Astrocyte (in vitro differentiated cells and primary cell): ENCODE data around the gene NPTXR. TPM values are rescaled to one million over a fixed set of nuclear protein-coding genes. Genes with fewer than 3 reads are reported as not detected.

ENCODE experiments used
- DNase-seq: peaks from one replicate; pipeline ENCODE4 v3.0.0-alpha.2; 2010; ENCODE audit warnings: low read depth
- FAIRE-seq: peaks from 2 replicates; lab custom pipeline; 2011; peaks lifted over from hg19 to GRCh38; lab: Jason Lieb, UNC
- H2AFZ ChIP-seq: 2 replicates; pipeline ENCODE4 v1.6.0; 2012; ENCODE audit warnings: low read depth, low read length, inconsistent platforms
- H3K27ac ChIP-seq: 2 replicates; pipeline ENCODE4 v1.5.1; 2011; ENCODE audit warnings: low read depth, low read length, inconsistent platforms
- H3K27me3 ChIP-seq: 2 replicates; pipeline ENCODE4 v1.6.0; 2011; ENCODE audit warnings: low read length, inconsistent platforms; ENCODE audit not compliant: insufficient read depth
- H3K36me3 ChIP-seq: 2 replicates; pipeline ENCODE4 v1.5.1; 2011; ENCODE audit warnings: low read length, inconsistent platforms; ENCODE audit not compliant: insufficient read depth
- H3K4me1 ChIP-seq: 2 replicates; pipeline ENCODE4 v1.5.1; 2011; ENCODE audit warnings: low read length, inconsistent platforms; ENCODE audit not compliant: insufficient read depth
- H3K4me2 ChIP-seq: 2 replicates; pipeline ENCODE4 v1.6.0; 2012; ENCODE audit warnings: low read length, inconsistent platforms
- H3K4me3 ChIP-seq: 2 replicates; pipeline ENCODE4 v1.5.1; 2011; ENCODE audit warnings: low read depth, mild to moderate bottlenecking, low read length, inconsistent platforms; ENCODE audit not compliant: insufficient read depth
- H3K79me2 ChIP-seq: 2 replicates; pipeline ENCODE4 v1.6.0; 2012; ENCODE audit warnings: mild to moderate bottlenecking, low read length, inconsistent platforms; ENCODE audit not compliant: insufficient read depth
- H3K9ac ChIP-seq: 2 replicates; pipeline ENCODE4 v1.6.0; 2012; ENCODE audit warnings: mild to moderate bottlenecking, low read length, inconsistent platforms
- H3K9me3 ChIP-seq: 2 replicates; pipeline ENCODE4 v1.5.1; 2012; ENCODE audit warnings: low read depth, mild to moderate bottlenecking, low read length, inconsistent platforms; ENCODE audit not compliant: insufficient read depth
- H4K20me1 ChIP-seq: 2 replicates; pipeline ENCODE4 v1.6.0; 2012; ENCODE audit warnings: low read length, inconsistent platforms; ENCODE audit not compliant: insufficient read depth
- H3K27ac Mint-ChIP-seq: one replicate; pipeline ENCODE4 v1.8.0; 2021; ENCODE audit warnings: mild to moderate bottlenecking, mixed read lengths; ENCODE audit not compliant: unreplicated experiment
- H3K27me3 Mint-ChIP-seq: one replicate; pipeline ENCODE4 v1.8.0; 2021; ENCODE audit warnings: low read depth, mixed read lengths; ENCODE audit not compliant: unreplicated experiment
- H3K36me3 Mint-ChIP-seq: one replicate; pipeline ENCODE4 v1.8.0; 2021; ENCODE audit warnings: low read depth, mixed read lengths; ENCODE audit not compliant: unreplicated experiment
- H3K4me1 Mint-ChIP-seq: one replicate; pipeline ENCODE4 v1.8.0; 2021; ENCODE audit warnings: low read depth, mixed read lengths; ENCODE audit not compliant: unreplicated experiment
- H3K4me3 Mint-ChIP-seq: one replicate; pipeline ENCODE4 v1.8.0; 2021; ENCODE audit warnings: mild to moderate bottlenecking, moderate library complexity, mixed read lengths; ENCODE audit not compliant: unreplicated experiment
- H3K9me3 Mint-ChIP-seq: one replicate; pipeline ENCODE4 v1.8.0; 2021; ENCODE audit warnings: mild to moderate bottlenecking, mixed read lengths; ENCODE audit not compliant: unreplicated experiment
- CTCF ChIP-seq: IDR thresholded peaks from 2 replicates; pipeline ENCODE4 v1.5.1; 2011; ENCODE audit warnings: low read depth, mild to moderate bottlenecking, inconsistent platforms, low read length, moderate library complexity; ENCODE audit not compliant: insufficient read depth
- EZH2 ChIP-seq: IDR thresholded peaks from 2 replicates; pipeline ENCODE4 v1.6.1; 2012; ENCODE audit warnings: mild to moderate bottlenecking, low read length, inconsistent platforms; ENCODE audit not compliant: insufficient read depth
- total RNA-seq: library from RNA; stranded (reverse); gene quantifications from 2 replicates; pipeline ENCODE4 v1.2.1, GENCODE V29; 2021

NPTXR gene
- total RNA-seq, 1 donor from 2014 or later = 5.4 TPM

GRCh38 chr22:38844315-38845003, 631 bp upstream of the NPTXR start:
- no peak for DNase-seq
- Histone ChIP-seq H3K27ac (no peak overlapping the region), H3K36me3 (no peaks in the 10 kb centered on the region), H3K79me2 (no peaks in the 10 kb centered on the region), H2AFZ (peak overlapping the region; percentile 45), H3K9ac (no peak overlapping the region), H3K27me3 (peaks cover 13% of the 10 kb centered on the region), H3K9me3 (no peaks in the 10 kb centered on the region), H3K4me2 (peak overlapping the region; percentile 82), H4K20me1 (peaks cover 16% of the 10 kb centered on the region), H3K4me3 (no peak overlapping the region), H3K4me1 (peaks cover 7% of the 10 kb centered on the region)
- peaks cover 1% of the 10 kb centered on the region for H3K4me1 Mint-ChIP-seq
- peak overlapping the region; percentile 60 for H3K4me3 Mint-ChIP-seq
- H3K36me3 Mint-ChIP-seq = peaks cover 2% of the 10 kb centered on the region
- H3K9me3 Mint-ChIP-seq = no peaks in the 10 kb centered on the region
- FAIRE-seq = no peak
- peaks cover 63% of the 10 kb centered on the region for H3K27me3 Mint-ChIP-seq
- peak; percentile 69 for TF ChIP-seq EZH2
- no peak for TF ChIP-seq CTCF
- H3K27ac Mint-ChIP-seq = no peak overlapping the region

GRCh38 chr22:38843201-38843656, 599 bp downstream of the NPTXR start:
- Histone ChIP-seq H3K9ac (no peak overlapping the region), H3K4me1 (peaks cover 7% of the 10 kb centered on the region), H4K20me1 (peaks cover 16% of the 10 kb centered on the region), H3K4me2 (peak overlapping the region; percentile 82), H3K36me3 (no peaks in the 10 kb centered on the region), H3K9me3 (no peaks in the 10 kb centered on the region), H2AFZ (peak overlapping the region; percentile 84), H3K27me3 (peaks cover 12% of the 10 kb centered on the region), H3K79me2 (no peaks in the 10 kb centered on the region), H3K27ac (no peak overlapping the region), H3K4me3 (peak overlapping the region; percentile 49)
- no peak for TF ChIP-seq EZH2
- no peak for TF ChIP-seq CTCF
- peaks cover 1% of the 10 kb centered on the region for H3K4me1 Mint-ChIP-seq
- no peaks in the 10 kb centered on the region for H3K9me3 Mint-ChIP-seq
- peak; percentile 72 for DNase-seq
- peaks cover 2% of the 10 kb centered on the region for H3K36me3 Mint-ChIP-seq
- no peak for FAIRE-seq
- no peak overlapping the region for H3K27ac Mint-ChIP-seq
- no peak overlapping the region for H3K4me3 Mint-ChIP-seq
- peaks cover 58% of the 10 kb centered on the region for H3K27me3 Mint-ChIP-seq
